AG10803 (cell line): ENCODE measurements around the gene STT3A.

Experiments
- DNase-seq: peaks from one replicate; pipeline ENCODE4 v3.0.0; 2010; ENCODE audit warnings: low read depth
- H3K4me3 ChIP-seq: 2 replicates; pipeline ENCODE4 v1.5.1; 2011; ENCODE audit warnings: mild to moderate bottlenecking, low read length, control low read depth
- TF ChIP-seq, protein P1 (sequence below): conservative IDR thresholded peaks from 2 replicates; pipeline ENCODE4 v1.5.1; 2011; ENCODE audit warnings: mild to moderate bottlenecking, low read length, control low read depth, inconsistent platforms

Gene STT3A

DNA sequence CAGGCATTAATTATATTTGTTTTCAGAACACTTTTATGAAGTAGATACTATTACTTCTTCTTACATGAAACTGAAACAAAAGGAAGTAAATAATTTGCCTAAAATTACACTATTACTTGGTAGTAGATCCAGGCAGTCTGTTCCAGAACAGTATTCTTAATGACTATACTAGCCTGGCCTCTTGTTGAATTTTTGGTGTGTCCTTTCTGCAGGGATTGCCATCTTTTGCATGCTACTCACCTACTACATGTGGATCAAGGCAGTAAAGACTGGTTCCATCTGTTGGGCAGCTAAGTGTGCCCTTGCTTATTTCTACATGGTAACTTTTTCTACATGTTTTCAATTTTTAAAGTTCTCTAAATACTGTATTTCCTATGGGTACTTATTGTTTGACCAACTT is 12.8 kb downstream of the STT3A start:
- DNase-seq: no peak
- no peak overlapping the region for H3K4me3 ChIP-seq
- TF ChIP-seq, protein P1, sequence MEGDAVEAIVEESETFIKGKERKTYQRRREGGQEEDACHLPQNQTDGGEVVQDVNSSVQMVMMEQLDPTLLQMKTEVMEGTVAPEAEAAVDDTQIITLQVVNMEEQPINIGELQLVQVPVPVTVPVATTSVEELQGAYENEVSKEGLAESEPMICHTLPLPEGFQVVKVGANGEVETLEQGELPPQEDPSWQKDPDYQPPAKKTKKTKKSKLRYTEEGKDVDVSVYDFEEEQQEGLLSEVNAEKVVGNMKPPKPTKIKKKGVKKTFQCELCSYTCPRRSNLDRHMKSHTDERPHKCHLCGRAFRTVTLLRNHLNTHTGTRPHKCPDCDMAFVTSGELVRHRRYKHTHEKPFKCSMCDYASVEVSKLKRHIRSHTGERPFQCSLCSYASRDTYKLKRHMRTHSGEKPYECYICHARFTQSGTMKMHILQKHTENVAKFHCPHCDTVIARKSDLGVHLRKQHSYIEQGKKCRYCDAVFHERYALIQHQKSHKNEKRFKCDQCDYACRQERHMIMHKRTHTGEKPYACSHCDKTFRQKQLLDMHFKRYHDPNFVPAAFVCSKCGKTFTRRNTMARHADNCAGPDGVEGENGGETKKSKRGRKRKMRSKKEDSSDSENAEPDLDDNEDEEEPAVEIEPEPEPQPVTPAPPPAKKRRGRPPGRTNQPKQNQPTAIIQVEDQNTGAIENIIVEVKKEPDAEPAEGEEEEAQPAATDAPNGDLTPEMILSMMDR: no peak

DNA sequence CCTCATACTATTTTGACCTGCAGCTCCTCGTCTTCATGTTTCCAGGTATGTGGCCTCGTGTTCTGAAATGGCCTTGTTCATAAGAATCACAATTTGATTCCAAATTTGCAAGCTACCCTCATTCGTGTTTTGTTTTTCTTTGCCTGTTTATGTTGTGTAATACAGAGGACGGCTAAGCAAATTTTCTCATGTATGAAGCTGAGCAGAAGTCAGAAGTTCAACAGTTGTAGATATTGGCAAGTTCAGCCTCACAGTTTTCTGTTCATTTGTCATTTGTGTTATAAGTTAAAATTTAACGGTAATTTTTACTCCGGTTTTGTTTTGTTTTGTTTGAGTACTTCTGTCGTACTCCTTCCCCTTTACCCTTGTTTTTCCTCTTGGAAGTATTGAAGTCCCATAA is 16.9 kb downstream of the STT3A start:
- H3K4me3 ChIP-seq: no peak overlapping the region
- DNase-seq: no peak
- TF ChIP-seq, protein P1: no peak

DNA sequence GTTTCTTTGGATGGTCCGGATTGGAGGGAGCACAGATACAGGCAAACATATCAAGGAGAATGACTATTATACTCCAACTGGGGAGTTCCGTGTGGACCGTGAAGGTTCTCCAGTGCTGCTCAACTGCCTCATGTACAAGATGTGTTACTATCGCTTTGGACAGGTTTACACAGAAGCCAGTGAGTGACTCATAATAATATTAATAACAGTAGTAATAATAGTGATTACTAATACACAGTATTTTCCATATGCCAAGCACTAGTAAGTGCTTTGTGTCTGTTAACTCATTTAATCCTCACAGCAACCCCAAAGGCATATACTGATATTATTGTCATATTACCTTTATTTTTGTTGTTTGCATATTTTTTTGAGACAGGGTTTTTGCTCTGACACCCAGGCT is 25.7 kb downstream of the STT3A start:
- no peak overlapping the region for H3K4me3 ChIP-seq
- no peak for DNase-seq
- TF ChIP-seq, protein P1: no peak

DNA sequence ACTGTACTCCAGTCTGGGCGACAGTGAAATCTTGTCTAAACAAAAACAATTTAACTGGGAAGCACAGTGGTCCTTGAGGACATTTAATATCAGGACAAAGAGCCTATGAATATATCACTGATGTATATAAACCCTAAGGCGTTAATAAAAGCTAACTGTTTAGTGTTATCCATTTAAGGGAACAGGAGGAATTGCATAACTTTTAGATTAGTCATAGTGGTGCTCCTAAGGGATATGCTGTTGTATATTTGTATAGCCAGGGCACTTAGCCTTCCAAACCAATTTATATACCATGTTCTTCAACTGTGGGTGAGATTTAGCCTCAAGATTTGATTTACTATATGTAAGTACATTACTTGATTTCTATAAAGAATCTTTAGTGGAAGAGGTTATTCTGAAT is 29.3 kb downstream of the STT3A start:
- TF ChIP-seq, protein P1: no peak
- peak; percentile 33 for DNase-seq
- no peak overlapping the region for H3K4me3 ChIP-seq

DNA sequence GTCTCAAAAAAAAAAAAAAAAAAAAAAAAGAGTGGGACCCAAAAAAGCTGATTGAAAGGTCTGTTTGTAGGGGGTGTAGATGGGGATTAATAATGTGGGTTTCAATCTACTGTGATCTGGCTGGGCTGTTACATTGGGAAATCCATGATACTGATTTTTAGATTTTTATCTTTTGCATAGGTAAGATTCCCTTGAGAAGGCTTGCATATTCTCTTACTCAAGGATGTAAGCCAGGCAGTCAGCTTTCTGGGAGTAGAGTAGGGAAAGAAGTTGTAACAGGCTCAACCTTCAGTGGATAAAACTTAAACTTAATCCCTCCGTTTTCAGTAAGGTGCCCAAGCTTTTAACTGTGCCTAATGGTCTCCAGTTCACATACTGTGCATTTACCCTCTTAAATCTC is 30.4 kb downstream of the STT3A start:
- TF ChIP-seq, protein P1: no peak
- DNase-seq: no peak
- no peak overlapping the region for H3K4me3 ChIP-seq

DNA sequence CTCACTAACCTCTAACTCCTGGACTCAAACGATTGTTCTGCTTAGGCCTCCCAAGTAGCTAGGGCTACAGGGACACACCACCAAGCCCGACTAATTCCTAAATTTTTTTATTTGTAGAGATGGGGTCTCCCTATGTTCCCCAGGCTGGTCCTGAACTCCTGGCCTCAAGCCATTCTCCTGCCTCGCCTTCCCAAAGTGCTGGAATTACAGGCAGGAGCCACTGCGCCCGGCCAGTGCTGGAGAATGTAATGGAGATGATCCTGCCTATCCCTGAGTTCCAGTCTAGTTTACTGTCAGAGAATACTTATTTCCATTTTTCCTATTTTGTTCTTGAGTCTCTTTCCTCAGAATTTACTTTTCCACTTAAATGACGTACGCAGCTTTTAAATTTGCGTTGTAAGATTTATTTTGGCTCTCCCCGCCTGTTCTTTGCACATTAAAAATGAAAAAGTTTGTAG is 32.1 kb downstream of the STT3A start, which contains the start of gene CHEK1:
Gene CHEK1 (plus strand): TSS at position 408 of the 458 bp plus-strand sequence. CDS start 1,606 bp downstream, outside the sequence.
- DNase-seq: no peak
- peak within 1 kb of the TSS; percentile 86 for H3K4me3 ChIP-seq

DNA sequence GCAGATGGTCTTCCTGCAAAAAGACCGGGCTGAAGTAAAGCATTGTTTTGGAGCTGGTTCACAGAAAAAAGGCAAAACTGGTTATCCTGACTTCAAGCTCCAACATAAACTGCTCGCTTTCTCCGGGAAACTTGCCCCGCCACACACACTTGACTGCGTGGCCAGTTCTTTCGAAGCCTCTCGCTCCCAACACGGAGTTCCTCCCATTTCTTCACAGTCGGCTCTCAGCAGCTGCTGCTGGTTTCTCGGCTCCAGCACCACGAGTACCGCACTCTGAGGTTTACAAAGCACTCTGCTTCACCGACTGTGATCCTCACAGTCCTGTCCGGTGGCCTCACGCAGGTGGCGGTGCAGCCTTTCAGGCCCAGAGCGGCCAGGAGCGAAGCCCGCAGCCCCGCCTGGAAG is 32.6 kb downstream of the STT3A start:
- TF ChIP-seq, protein P1: no peak
- DNase-seq: peak; percentile 52
- H3K4me3 ChIP-seq: peak overlapping the region; percentile 86

More for the DNA sequence above, 32.1 kb downstream of the STT3A start, which contains the start of gene CHEK1:
- TF ChIP-seq, protein P1: no peak
